HEK293 (cell line): ENCODE results near the gene SLC35F3.

Source experiments
- CTCF ChIA-PET: fragments of 350-600 bp; formaldehyde crosslinking; extraction: SDS; loops from one replicate; lab custom pipeline; 2021; ENCODE audit warnings: antibody characterized with exemption; lab: Yijun Ruan, JAX
- POLR2A ChIA-PET: fragments of 300-600 bp; formaldehyde crosslinking; extraction: SDS; loops from one replicate; lab custom pipeline; 2020; ENCODE audit warnings: antibody characterized with exemption, inconsistent platforms; lab: Yijun Ruan, JAX
- H3K27ac ChIP-seq: fragments of 200-500 bp; sonication (Bioruptor generic); 2 replicates; pipeline ENCODE4 v1.5.1; 2014; ENCODE audit warnings: low read depth, low read length, control low read depth, inconsistent platforms; ENCODE audit errors: extremely low read depth
- H3K36me3 ChIP-seq, 2 experiments: fragments of 200-500 bp in 1 of 2; sonication (Bioruptor generic) in 1 of 2; 1 replicate in 1 of 2; 2 replicates in 1 of 2; pipeline ENCODE4 v1.5.1; 2014 to 2017; ENCODE audit warnings: inconsistent platforms in 2 of 2, low read length in 2 of 2; ENCODE audit not compliant: control insufficient read depth in 2 of 2, insufficient read depth in 1 of 2
- H3K4me1 ChIP-seq: fragments of 200-500 bp; sonication (Bioruptor generic); 2 replicates; pipeline ENCODE4 v1.5.1; 2014; ENCODE audit warnings: mild to moderate bottlenecking, low read length, inconsistent platforms; ENCODE audit not compliant: control insufficient read depth, insufficient read depth
- H3K4me3 ChIP-seq: 2 replicates; pipeline ENCODE4 v1.5.1; 2011; ENCODE audit warnings: low read depth, mild to moderate bottlenecking, control low read depth, low read length, moderate library complexity
- H3K9me3 ChIP-seq: fragments of 200-500 bp; sonication (Bioruptor generic); 2 replicates; pipeline ENCODE4 v1.5.1; 2014; ENCODE audit warnings: low read depth, low read length, inconsistent platforms; ENCODE audit not compliant: control insufficient read depth, insufficient read depth
- EGR2 ChIP-seq: fragments of 450-650 bp; formaldehyde crosslinking; IDR thresholded peaks from 2 replicates; pipeline ENCODE4 v1.5.1; 2016; ENCODE audit warnings: low read depth, missing biosample characterization, missing genetic modification characterization
- WT1 ChIP-seq: fragments of 450-650 bp; formaldehyde crosslinking; IDR thresholded peaks from 2 replicates; pipeline ENCODE4 v1.5.1; 2016; ENCODE audit warnings: missing biosample characterization, missing genetic modification characterization
- ZFHX2 ChIP-seq: fragments of 450-650 bp; formaldehyde crosslinking; conservative IDR thresholded peaks from 2 replicates; pipeline ENCODE4 v1.5.1; 2016; ENCODE audit warnings: missing biosample characterization, missing genetic modification characterization
- ZNF114 ChIP-seq: fragments of 450-650 bp; formaldehyde crosslinking; IDR thresholded peaks from 2 replicates; pipeline ENCODE4 v1.5.0; 2017; ENCODE audit warnings: missing biosample characterization, missing genetic modification characterization
- ZNF157 ChIP-seq: fragments of 450-650 bp; formaldehyde crosslinking; IDR thresholded peaks from 2 replicates; pipeline ENCODE4 v1.5.1; 2016; ENCODE audit warnings: missing biosample characterization, missing genetic modification characterization
- ZNF221 ChIP-seq: fragments of 450-650 bp; formaldehyde crosslinking; IDR thresholded peaks from 2 replicates; pipeline ENCODE4 v1.5.1; 2017; ENCODE audit warnings: missing biosample characterization, missing genetic modification characterization, borderline replicate concordance
- ZNF292 ChIP-seq: fragments of 450-650 bp; formaldehyde crosslinking; IDR thresholded peaks from 2 replicates; pipeline ENCODE4 v1.5.1; 2016; ENCODE audit warnings: low read depth, missing biosample characterization, missing genetic modification characterization, borderline replicate concordance
- ZNF37A ChIP-seq: fragments of 450-650 bp; IDR thresholded peaks from 2 replicates; pipeline ENCODE4 v1.5.1; 2018; ENCODE audit warnings: missing biosample characterization, missing genetic modification characterization
- ZNF585B ChIP-seq: fragments of 450-650 bp; formaldehyde crosslinking; IDR thresholded peaks from 2 replicates; pipeline ENCODE4 v1.5.1; 2016; ENCODE audit warnings: missing biosample characterization, missing genetic modification characterization
- ZNF658 ChIP-seq: fragments of 450-650 bp; formaldehyde crosslinking; IDR thresholded peaks from 2 replicates; pipeline ENCODE4; 2016; ENCODE audit warnings: missing biosample characterization, missing genetic modification characterization
- TF ChIP-seq, protein P1 (sequence below): fragments of 450-650 bp; formaldehyde crosslinking; optimal IDR thresholded peaks from 2 replicates; pipeline ENCODE3; 2016; ENCODE audit warnings: missing biosample characterization, mild to moderate bottlenecking, missing genetic modification characterization
- TF ChIP-seq, protein P2 (sequence below): fragments of 450-650 bp; formaldehyde crosslinking; IDR thresholded peaks from 2 replicates; pipeline ENCODE4 v1.5.1; 2016; ENCODE audit warnings: missing biosample characterization, missing genetic modification characterization
- TF ChIP-seq, protein P3 (sequence below): fragments of 450-650 bp; formaldehyde crosslinking; IDR thresholded peaks from 2 replicates; pipeline ENCODE4 v1.5.1; 2016; ENCODE audit warnings: missing biosample characterization, missing genetic modification characterization, borderline replicate concordance
- TF ChIP-seq, protein P4 (sequence below): IDR thresholded peaks from 2 replicates; pipeline ENCODE4 v1.6.1; 2011; ENCODE audit warnings: mild to moderate bottlenecking, low read depth, low read length, borderline replicate concordance
- TF ChIP-seq, protein P5 (sequence below): fragments of 450-650 bp; formaldehyde crosslinking; IDR thresholded peaks from 2 replicates; pipeline ENCODE4 v1.5.1; 2016; ENCODE audit warnings: missing biosample characterization, missing genetic modification characterization
- TF ChIP-seq, protein P6 (sequence below): fragments of 450-650 bp; formaldehyde crosslinking; IDR thresholded peaks from 2 replicates; pipeline ENCODE4 v1.5.1; 2017; ENCODE audit warnings: missing biosample characterization, missing genetic modification characterization

Gene SLC35F3

DNA sequence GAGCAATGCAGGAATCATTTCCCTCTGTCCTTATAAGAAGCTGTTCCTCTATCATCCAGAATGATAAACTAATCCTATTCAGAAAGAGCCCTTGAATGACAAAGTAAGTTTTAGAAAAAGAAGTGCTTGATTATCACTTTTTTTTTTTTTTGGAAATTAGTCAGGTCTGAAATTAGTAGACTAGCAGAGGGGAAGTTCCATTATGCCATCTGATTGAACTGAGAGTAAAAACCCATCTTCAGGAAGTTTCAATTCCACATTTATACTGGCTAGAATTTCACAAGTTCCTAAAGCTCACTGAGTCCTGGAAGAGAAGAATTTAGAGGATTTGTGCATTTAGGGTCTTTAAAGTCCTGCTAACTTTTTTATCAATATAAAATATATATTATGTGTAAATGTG lies 340.0 kb downstream of the SLC35F3 start:
- POLR2A ChIA-PET, result no interaction called here
- H3K4me3 ChIP-seq, result no peak overlapping the region
- no peaks in the 10 kb centered on the region for H3K4me1 ChIP-seq
- CTCF ChIA-PET, result interaction anchor here (0.9 to 2.5 kb wide), 4 partner anchors 9 to 66 kb away, joined by 3 to 10 read pairs (median 5); no protein-coding TSS in a partner anchor
- H3K36me3 ChIP-seq, result no peaks in the 10 kb centered on the region
- no peaks in the 10 kb centered on the region for H3K9me3 ChIP-seq
- TF ChIP-seq ZNF37A (tag by site-specific recombination) (no peak), ZNF658 (no peak), ZNF292 (tag by site-specific recombination) (no peak), ZNF114 (tag by site-specific recombination) (no peak), ZFHX2 (tag by site-specific recombination) (no peak), WT1 (tag by site-specific recombination) (no peak), ZNF157 (tag by site-specific recombination) (no peak), EGR2 (tag by site-specific recombination) (no peak), ZNF585B (tag by site-specific recombination) (no peak), ZNF221 (tag by site-specific recombination) (no peak)
- TF ChIP-seq, protein P1, sequence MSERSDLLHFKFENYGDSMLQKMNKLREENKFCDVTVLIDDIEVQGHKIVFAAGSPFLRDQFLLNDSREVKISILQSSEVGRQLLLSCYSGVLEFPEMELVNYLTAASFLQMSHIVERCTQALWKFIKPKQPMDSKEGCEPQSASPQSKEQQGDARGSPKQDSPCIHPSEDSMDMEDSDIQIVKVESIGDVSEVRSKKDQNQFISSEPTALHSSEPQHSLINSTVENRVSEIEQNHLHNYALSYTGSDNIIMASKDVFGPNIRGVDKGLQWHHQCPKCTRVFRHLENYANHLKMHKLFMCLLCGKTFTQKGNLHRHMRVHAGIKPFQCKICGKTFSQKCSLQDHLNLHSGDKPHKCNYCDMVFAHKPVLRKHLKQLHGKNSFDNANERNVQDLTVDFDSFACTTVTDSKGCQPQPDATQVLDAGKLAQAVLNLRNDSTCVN (tag by site-specific recombination), result no peak
- TF ChIP-seq, protein P2, sequence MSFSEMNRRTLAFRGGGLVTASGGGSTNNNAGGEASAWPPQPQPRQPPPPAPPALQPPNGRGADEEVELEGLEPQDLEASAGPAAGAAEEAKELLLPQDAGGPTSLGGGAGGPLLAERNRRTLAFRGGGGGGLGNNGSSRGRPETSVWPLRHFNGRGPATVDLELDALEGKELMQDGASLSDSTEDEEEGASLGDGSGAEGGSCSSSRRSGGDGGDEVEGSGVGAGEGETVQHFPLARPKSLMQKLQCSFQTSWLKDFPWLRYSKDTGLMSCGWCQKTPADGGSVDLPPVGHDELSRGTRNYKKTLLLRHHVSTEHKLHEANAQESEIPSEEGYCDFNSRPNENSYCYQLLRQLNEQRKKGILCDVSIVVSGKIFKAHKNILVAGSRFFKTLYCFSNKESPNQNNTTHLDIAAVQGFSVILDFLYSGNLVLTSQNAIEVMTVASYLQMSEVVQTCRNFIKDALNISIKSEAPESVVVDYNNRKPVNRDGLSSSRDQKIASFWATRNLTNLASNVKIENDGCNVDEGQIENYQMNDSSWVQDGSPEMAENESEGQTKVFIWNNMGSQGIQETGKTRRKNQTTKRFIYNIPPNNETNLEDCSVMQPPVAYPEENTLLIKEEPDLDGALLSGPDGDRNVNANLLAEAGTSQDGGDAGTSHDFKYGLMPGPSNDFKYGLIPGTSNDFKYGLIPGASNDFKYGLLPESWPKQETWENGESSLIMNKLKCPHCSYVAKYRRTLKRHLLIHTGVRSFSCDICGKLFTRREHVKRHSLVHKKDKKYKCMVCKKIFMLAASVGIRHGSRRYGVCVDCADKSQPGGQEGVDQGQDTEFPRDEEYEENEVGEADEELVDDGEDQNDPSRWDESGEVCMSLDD (tag by site-specific recombination), result no peak
- TF ChIP-seq, protein P3, sequence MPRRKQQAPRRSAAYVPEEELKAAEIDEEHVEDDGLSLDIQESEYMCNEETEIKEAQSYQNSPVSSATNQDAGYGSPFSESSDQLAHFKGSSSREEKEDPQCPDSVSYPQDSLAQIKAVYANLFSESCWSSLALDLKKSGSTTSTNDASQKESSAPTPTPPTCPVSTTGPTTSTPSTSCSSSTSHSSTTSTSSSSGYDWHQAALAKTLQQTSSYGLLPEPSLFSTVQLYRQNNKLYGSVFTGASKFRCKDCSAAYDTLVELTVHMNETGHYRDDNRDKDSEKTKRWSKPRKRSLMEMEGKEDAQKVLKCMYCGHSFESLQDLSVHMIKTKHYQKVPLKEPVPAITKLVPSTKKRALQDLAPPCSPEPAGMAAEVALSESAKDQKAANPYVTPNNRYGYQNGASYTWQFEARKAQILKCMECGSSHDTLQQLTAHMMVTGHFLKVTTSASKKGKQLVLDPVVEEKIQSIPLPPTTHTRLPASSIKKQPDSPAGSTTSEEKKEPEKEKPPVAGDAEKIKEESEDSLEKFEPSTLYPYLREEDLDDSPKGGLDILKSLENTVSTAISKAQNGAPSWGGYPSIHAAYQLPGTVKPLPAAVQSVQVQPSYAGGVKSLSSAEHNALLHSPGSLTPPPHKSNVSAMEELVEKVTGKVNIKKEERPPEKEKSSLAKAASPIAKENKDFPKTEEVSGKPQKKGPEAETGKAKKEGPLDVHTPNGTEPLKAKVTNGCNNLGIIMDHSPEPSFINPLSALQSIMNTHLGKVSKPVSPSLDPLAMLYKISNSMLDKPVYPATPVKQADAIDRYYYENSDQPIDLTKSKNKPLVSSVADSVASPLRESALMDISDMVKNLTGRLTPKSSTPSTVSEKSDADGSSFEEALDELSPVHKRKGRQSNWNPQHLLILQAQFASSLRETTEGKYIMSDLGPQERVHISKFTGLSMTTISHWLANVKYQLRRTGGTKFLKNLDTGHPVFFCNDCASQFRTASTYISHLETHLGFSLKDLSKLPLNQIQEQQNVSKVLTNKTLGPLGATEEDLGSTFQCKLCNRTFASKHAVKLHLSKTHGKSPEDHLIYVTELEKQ (tag by site-specific recombination), result no peak
- TF ChIP-seq, protein P4, sequence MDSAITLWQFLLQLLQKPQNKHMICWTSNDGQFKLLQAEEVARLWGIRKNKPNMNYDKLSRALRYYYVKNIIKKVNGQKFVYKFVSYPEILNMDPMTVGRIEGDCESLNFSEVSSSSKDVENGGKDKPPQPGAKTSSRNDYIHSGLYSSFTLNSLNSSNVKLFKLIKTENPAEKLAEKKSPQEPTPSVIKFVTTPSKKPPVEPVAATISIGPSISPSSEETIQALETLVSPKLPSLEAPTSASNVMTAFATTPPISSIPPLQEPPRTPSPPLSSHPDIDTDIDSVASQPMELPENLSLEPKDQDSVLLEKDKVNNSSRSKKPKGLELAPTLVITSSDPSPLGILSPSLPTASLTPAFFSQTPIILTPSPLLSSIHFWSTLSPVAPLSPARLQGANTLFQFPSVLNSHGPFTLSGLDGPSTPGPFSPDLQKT, result no peak
- TF ChIP-seq, protein P5, sequence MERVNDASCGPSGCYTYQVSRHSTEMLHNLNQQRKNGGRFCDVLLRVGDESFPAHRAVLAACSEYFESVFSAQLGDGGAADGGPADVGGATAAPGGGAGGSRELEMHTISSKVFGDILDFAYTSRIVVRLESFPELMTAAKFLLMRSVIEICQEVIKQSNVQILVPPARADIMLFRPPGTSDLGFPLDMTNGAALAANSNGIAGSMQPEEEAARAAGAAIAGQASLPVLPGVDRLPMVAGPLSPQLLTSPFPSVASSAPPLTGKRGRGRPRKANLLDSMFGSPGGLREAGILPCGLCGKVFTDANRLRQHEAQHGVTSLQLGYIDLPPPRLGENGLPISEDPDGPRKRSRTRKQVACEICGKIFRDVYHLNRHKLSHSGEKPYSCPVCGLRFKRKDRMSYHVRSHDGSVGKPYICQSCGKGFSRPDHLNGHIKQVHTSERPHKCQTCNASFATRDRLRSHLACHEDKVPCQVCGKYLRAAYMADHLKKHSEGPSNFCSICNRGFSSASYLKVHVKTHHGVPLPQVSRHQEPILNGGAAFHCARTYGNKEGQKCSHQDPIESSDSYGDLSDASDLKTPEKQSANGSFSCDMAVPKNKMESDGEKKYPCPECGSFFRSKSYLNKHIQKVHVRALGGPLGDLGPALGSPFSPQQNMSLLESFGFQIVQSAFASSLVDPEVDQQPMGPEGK (tag by site-specific recombination), result no peak
- TF ChIP-seq, protein P6, sequence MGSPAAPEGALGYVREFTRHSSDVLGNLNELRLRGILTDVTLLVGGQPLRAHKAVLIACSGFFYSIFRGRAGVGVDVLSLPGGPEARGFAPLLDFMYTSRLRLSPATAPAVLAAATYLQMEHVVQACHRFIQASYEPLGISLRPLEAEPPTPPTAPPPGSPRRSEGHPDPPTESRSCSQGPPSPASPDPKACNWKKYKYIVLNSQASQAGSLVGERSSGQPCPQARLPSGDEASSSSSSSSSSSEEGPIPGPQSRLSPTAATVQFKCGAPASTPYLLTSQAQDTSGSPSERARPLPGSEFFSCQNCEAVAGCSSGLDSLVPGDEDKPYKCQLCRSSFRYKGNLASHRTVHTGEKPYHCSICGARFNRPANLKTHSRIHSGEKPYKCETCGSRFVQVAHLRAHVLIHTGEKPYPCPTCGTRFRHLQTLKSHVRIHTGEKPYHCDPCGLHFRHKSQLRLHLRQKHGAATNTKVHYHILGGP (tag by site-specific recombination), result no peak
- no peak overlapping the region for H3K27ac ChIP-seq
